HG02571 (cell line): Measurements from ENCODE around the gene TEAD1.

ENCODE experiments used
- ATAC-seq: cut with Tn5 transposase; IDR thresholded peaks from one replicate; pipeline ENCODE4 v1.9.1; 2021; ENCODE audit warnings: mild to moderate bottlenecking, moderate library complexity; ENCODE audit not compliant: unreplicated experiment

Gene TEAD1

DNA sequence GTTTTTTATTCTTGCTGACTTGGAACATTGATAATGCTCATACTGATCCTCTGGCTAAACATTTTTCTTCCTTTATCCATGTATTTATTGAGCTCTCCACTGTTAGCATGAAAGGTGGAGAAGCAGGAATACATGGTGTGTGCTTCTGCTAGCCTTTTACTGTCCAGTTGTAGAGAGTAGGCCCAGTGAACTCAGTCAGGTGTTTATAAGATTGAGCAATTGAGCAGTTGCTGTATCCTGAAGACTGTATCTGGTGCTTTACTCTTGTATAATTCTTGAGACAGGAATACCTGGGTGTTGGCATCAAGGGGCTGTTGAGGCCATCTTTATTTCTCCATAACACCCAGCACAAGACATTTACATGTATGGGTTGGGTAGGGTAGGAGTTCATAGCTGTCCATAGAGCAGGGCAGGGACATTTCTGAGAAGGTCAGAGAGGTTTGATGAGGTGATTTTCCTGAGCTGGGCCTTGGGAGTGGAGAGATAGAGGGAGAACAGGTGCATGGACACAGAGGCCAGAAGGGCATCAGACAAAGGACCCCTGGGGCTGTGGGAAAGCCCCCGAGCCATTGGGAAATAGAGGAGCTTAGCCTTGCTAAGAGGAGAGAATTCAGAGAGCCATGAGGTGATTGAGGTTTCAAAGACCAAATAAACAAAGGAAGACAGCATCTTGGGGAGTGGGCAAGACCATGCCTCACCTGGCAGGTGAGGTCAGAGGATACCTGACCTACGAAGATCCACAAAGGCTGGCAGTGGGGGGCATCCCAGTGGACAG, 155.5 kb downstream of the TEAD1 start:
- ATAC-seq: no peak

- no peak for ATAC-seq
Observed at GRCh38 chr11:12831471-12832202, 157.4 kb downstream of the TEAD1 start.

GRCh38 chr11:12832480-12833224, 158.4 kb downstream of the TEAD1 start:
- ATAC-seq: no peak

DNA sequence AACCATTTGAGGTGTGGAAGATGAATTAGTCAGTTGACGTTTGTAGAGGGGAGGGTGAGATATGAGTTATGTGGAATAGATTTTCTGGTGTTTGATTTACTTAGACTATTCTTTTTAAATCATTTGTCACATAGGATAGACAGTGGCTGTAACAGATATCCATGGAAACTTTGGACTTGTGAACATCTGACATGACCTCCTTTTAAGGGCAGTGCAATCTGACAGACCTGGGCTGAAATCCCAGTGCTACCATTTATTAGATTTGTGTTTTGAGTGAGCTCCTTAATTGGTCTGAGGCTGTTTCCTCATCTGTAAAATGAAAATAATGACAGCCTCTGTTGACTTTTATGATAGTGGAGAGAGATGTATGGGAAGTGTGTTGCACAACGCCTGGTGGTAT, 159.9 kb downstream of the TEAD1 start:
- ATAC-seq: no peak

DNA sequence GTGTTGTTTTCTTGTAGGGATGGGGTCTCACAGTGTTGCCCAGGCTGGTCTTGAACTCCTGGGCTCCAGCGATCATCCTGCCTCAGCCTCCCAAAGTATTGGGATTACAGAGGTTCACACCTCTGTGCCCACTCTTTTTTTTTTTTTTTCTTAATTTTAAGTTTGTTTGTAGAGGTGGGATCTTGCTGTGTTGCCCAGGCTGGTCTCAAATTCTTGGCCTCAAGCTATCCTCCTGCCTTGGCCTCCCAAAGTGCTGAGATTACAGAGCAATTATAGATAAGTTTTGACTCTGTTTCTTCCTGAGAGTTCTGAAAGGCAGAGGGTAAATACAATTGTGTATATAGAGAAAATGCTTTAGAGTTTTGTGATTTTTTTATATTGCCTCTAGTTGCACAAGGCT, 160.4 kb downstream of the TEAD1 start:
- no peak for ATAC-seq

- no peak for ATAC-seq
Observed at GRCh38 chr11:12835286-12835685, 161.1 kb downstream of the TEAD1 start.

DNA sequence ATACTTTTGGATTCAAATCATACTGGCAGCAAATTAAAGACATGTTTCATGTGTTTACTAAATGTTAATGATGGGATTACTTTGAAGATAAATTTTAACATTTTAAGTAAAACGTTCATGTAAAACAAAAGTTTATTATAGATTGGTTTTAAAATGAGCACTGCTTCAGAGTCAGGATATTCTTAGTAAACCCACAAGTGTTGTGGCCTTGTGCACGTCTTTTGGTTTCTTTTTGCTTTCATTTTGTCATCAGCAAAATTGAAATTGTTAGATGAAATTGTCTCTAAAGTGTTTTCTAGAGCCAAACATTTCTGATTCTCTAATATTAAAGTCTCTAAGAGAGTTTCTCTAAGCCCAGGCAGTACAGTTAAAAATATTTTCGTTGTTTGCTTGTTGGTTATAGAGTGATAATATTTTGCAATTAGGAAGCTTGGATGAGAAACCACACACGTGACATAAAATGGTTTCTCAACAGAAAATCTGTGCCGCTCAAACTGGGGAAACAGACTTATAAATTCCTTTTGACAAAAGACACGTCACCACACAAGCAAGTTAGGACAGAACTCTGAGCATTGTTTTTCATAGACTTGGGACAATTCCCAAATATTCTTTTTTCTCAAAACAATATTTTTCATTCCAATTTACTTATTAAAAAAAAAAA, 164.4 kb downstream of the TEAD1 start:
- ATAC-seq: no peak

DNA sequence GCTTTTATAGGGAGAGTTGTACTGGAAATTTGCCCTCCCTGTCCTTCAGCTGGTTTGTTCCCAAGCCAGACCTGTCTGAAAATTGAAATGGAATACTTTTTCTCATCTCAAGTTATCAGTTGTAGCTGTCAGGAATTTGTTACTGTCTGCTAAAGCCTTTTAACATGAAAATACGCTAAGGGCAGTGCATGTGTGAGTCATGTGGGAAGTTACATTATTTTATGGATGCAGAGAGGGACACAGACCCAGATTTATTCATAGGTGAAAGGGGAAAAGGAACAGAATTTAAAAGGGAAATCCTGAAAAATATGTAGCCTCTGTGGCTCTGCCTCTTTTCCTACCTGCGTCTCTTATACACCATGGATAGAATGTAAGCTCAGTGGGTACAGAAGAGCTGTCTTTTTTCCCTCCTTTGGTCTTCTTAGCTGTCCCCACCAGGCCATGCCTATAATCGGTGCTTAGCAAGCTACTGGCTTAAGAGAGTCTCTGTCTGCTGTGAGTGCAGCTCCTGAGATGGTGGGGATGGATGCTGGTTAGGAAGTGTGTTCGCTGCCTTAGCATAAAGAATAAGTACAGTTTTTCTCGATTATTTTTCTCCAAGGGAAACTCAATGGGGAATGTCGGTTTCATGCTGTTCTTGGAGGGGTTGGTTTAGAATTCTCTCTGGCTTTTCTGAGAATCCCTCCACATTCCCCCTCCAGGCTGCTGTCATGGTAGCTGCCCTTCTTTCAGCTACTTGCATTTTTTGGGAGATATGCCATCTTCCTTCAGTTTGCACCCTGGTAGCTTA, 166.8 kb downstream of the TEAD1 start:
- no peak for ATAC-seq

DNA sequence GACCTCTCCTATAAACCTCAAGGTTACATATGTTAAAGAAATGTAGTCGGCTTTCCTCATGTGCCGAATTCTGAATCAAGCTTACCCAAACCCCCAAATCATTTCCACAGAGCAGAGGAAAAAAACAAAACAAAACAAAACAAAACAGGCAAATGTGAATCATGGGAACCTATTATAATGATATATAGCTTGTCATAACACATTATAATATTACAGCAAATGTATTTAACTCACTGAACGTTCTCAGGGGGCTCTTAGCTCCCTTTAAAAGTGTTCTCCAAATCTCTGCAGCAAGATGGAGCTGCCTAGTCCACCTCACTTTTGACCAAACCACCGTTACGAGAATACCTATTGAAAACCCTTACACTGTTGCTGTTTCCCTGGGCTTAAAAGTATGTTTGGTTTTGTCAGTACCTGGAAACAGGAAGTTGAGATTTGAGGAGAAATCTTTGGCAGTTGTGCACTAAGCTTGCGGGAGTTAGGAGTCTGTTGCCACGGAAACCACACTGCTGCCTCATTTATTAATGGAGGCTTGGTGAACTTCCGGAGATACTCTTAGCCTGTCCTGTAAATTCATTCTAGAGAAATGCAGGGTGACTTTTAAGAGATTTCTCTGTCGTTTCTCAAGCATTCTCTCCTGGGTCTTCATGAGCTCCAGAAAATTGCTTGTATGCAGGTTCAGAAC, 167.9 kb downstream of the TEAD1 start:
- no peak for ATAC-seq

DNA sequence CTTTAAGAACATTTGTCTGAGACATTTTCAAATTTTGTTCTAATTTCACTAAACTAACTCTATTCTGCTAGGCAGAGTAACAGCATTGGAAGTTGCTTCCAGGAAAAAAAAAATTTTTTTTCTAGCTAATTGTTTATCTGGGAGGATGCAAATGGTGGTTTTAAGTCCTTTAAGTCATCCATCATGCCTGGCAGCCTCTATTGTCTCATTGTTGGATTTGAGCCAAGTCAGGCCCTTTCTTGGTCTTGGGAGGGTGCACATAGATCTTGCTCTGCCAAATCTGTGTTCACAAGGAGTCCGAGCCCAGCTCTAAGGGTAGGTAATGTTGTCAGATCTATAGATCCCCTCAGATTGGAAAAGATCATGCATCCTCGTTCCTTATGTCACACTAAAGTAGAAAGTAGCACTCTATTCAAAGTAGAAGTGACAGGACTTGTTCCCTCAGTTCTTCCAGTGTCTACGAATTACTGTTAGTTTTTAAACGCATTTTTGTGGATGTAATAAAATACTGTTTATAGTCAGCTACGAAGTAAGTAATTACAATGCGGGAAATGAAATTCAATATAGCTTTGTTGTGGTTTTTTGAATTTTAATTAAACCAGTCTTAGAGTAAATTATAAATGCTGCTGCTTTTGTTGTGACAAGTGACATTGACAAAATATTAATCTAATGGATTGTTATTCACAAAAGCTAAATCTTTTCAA, 168.9 kb downstream of the TEAD1 start:
- ATAC-seq: no peak

DNA sequence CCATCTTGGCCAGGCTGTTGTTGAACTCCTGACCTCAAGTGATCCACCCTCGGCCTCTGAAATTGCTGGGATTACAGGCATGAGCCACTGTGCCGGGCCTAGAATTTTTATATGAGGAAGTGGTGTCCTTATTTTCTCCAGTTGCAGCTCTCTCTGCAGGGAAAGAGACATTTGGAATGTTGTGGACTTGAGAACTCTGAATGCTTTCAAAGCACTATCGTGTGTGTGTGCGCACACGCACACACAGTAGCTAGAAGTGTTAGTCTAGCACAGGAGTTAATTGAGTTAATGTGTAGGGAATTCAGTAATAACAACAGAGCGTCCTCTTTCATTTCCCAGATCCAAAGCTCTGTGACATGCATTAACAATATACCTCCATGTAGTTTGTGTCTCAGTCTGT, 170.9 kb downstream of the TEAD1 start:
- no peak for ATAC-seq

DNA sequence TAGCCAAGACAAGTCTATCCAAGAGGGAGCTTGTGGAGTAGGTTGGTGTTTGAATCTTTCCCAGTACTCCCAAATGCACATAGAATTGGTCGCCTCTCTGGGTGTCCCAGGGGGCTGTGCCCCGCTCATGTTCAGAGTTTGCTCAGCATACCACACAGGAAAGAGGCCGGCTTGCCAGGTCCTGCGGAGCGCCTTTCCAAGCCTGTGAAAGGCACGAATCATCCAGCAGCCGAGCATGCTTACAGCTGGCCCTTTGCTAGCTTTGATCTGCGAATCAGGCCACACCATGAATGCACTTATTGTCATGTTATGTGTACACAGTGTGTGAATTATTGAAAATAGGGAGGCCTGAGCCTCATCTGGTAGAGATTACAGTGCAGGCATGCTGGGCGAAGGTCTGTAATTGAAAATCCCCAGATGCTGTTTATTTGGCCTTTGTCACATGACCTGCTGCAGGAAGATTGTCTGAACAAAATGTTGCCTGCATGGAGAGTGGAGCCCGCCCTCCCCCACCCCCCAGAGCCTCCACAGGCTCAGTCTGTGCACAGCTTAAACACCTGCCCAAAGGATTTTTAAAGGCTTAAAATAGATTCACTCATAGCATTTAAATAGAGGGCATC, 171.6 kb downstream of the TEAD1 start:
- no peak for ATAC-seq

DNA sequence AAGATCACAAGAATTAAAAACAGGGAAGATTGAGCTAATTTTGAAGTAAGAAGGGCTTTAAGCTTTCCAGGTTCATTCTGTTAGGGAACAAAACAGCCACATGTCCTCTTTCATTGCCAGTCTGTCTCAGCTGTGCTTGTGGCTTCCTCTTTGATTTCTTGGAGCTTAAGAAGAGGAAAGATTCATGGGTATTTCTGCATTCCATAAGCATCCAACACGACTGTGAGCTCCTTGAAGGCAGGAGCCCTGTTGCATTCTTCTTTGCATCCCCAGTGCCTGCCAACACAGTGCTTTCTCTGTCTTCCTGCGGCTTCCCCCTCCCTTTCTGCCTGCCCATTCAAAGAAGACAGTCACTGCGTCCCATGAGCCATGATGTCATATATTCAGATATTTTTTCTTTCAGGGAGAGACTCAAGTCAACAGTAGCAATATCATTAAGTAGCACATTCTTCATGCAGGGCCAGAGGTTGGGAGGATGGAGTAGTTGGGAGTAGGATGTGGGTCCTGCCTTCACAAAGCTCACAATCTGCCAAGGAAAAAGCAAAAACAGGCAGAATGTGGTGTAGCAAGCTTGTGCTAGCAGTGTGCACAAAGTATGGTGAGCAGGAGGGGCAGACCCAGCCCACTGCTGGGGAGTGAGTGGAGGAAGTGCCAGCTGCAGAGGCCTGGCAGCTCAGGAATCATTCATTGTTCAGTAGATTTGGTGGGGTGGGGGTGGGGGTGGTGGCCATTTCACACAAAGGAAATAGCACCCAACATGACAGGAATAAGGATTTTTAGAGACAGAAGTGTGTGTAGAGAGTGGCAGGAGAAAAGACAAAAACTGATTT, 172.8 kb downstream of the TEAD1 start:
- no peak for ATAC-seq

DNA sequence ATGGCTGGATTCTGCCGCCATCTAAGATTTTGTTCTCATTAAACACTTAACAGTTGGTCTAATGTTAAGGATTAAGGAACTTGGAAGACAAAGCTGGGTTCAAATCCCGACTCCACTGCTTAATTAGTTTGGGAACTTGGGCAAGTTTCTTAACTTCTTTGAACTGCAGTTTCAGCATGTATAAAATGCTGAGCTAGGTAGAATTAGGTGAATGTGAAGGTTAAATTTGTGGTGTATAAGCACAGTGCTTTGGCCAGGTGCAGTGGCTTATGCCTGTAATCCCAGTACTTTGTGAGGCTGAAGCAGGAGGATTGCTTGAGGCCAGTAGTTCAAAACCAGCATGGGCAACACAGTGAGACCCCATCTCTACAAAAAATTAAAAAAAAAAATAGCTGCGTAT, 174.2 kb downstream of the TEAD1 start:
- no peak for ATAC-seq

DNA sequence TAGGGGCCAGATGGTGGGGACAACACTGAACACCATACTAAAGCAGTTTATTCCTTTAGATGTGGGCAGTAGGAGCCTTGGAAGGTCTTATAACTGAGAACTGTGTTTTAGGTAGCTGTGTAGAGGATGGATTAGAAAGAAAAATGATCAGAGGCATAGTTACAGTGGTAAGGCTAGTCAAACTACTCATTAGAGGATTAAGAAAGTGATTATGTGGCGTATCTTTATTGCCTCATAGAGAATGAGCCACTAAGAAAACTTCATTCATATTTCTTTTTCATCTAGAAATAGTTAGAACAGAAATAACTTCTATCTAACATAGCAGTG, 179.1 kb downstream of the TEAD1 start:
- ATAC-seq: no peak

GRCh38 chr11:12853652-12854296, 179.6 kb downstream of the TEAD1 start:
- ATAC-seq: no peak

DNA sequence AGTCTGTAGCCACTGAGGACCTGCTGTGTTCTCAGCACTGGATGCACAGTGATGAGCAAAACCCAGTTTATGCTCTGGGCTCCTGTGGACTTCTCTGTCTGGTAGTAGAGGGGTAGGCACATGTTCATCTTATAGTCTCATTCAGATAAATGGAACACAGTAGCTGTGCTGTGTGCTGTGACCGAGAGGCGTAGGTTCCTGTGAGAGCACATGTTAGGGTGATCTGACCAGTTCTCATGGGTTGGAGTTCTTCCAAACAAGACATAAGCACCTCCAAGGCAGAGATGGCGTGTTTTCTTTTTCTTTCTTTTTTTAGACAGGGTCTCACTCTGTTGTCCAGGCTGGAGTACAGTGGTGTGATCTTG, 180.1 kb downstream of the TEAD1 start:
- no peak for ATAC-seq

DNA sequence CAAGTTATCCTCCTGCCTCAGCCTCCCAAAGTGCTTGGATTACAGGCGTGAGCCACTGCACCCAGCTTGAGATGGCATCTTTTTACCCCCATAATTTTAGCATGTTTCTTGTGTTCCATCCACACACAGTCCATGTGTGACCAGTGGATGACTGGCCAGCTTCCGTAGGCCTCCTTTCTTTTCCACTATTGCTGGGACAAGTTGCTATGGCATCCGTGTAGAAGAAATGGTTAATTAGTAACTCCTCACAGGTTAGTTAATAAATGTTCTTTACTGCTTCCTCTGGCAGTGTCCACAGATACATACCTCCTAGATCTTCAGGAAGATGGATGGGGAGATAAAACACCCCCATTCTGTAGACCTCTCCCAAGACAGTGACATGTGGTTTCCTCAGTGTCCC, 180.6 kb downstream of the TEAD1 start:
- ATAC-seq: no peak
